ENCODE measurements around the gene NHS. TPM values are rescaled to one million over a fixed set of nuclear protein-coding genes. Genes with fewer than 3 reads are reported as not detected.
"Not testable (repeated sequence)": the region's sequence is repeated elsewhere in the genome, so short reads cannot be mapped to it uniquely, and the experiment has no call there.

NHS gene
- total RNA-seq, 2 donors from 2014 or later: 0.14 to 0.71 TPM

DNA sequence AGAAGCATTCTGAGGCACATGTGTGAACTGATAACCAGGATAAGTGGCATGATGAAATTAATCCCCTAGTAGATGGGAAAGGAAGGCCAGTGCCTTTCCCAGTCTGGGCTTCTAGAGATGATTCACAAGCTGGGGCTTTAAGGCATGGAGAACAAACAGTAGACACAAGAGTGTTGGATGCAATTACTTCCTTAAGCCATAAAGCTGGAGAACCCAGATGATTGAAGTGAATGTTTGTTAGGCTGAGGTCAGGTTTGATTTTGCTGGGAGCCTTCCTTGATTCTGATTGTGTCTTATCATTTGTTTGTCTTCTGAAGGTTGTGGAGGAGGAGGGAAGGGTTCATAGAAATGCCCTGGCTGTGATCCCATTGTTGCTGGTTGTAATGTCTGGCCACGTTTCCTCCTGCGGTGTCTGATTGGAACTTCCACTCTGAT lies 125.2 kb downstream of the NHS start:
- Mint-ChIP-seq H3K9me3 (no peaks in the 10 kb centered on the region), H3K36me3 (no peaks in the 10 kb centered on the region), H3K27ac (no peak overlapping the region), H3K4me1 (ENCODE audit: low read depth in 2 of 2) (no peaks in the 10 kb centered on the region), H3K4me3 (no peak overlapping the region), H3K27me3 (peaks cover 0 to 13% of the 10 kb centered on the region in 2 donors)
- no peak for ATAC-seq
- no peak for DNase-seq (ENCODE audit: low spot score)

DNA sequence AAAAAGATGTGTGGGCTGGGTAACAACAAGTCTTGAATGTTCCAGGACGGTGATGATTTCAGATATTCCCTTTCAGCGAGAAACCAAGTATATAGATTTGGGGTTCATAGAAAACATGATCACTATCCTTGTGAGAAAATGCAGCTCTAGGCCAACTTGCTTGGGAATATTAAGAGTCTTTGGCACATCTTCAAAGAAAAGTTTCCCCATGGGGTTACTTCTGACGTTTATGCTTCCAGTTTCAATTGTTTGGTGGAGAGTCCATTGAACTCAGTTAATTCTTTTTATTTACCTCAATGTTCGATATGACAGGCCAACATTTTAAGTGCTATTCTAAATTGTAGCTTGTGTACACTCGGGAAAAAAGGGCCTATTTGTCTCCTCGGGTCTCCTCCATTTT lies 126.7 kb downstream of the NHS start:
- Mint-ChIP-seq H3K4me1 (ENCODE audit: low read depth in 2 of 2) (no peaks in the 10 kb centered on the region), H3K27me3 (peaks cover 0 to 13% of the 10 kb centered on the region in 2 donors), H3K9me3 (no peaks in the 10 kb centered on the region), H3K27ac (no peak overlapping the region), H3K36me3 (no peaks in the 10 kb centered on the region), H3K4me3 (no peak overlapping the region)
- DNase-seq (ENCODE audit: low spot score): no peak
- ATAC-seq: no peak

DNA sequence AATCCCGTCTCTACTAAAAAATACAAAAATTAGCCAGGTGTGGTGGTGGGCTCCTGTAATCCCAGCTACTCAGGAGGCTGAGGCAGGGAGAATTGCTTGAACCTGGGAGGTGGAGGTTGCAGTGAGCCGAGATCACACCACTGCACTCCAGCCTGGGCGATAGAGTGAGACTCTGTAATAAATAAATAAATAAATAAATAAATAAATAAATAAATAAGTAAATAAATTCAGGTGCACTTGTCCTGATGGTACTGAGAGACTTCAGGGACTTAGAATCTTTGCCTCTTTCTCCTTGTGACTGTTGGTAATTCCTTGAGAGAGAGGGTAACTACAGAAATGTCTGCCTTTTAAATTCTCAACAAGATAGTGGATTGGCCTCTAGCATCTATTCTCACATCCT lies 131.4 kb downstream of the NHS start:
- not testable (repeated sequence) for H3K4me3 Mint-ChIP-seq; H3K36me3 Mint-ChIP-seq; H3K9me3 Mint-ChIP-seq; H3K27ac Mint-ChIP-seq; H3K27me3 Mint-ChIP-seq; DNase-seq (ENCODE audit: low spot score); ATAC-seq; H3K4me1 Mint-ChIP-seq (ENCODE audit: low read depth in 2 of 2)

DNA sequence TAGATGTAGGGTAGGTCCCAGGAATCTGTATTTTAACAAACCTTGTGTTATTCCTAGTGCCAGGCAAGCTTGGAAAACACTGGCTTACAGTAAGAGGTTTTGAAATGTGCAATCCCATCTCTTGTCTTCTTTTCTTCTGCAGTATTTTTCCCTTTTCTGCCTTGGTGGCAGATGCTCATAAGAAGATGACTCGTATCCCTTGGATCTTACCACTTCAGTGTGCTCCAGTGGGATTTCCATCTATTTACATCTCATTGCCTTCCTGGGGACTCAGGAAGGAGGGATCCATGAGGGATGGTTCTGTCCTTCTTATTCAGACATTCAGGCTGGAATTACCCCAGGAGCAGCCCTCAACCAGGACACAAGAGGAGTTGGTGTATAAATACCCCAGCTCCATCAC lies 136.6 kb downstream of the NHS start:
- ATAC-seq (no peak), DNase-seq (ENCODE audit: low spot score) (no peak)
- no peaks in the 10 kb centered on the region for H3K36me3 Mint-ChIP-seq
- H3K27ac Mint-ChIP-seq: no peak overlapping the region
- H3K4me3 Mint-ChIP-seq: no peak overlapping the region
- no peaks in the 10 kb centered on the region for H3K4me1 Mint-ChIP-seq (ENCODE audit: low read depth in 2 of 2)
- H3K27me3 Mint-ChIP-seq: peaks cover 0 to 6% of the 10 kb centered on the region in 2 donors
- peaks cover under 1% of the 10 kb centered on the region for H3K9me3 Mint-ChIP-seq

DNA sequence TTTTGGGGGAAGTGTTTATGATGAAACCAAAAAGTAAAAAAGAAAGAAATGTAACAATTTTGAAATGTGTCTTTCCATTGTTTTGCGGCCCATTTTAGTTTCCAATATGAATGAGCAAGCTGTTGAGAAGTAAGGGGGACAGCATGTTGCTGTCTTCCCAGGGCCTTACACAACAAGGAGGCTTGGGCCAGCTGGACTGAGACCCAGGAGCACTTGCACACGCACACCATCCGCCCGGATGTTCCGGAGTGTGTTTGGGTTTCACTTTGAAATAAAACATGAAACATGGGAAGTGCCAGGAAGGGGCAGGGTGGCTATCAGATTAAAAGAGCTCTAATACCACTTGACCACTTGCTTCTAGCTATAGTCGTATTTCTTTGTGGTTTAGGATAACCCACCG lies 144.4 kb downstream of the NHS start:
- no peaks in the 10 kb centered on the region for H3K36me3 Mint-ChIP-seq
- ATAC-seq (no peak), DNase-seq (ENCODE audit: low spot score) (no peak)
- peaks cover 3% of the 10 kb centered on the region for H3K9me3 Mint-ChIP-seq
- no peaks in the 10 kb centered on the region for H3K4me1 Mint-ChIP-seq (ENCODE audit: low read depth in 2 of 2)
- H3K27ac Mint-ChIP-seq: no peak overlapping the region
- peaks cover 0 to 7% of the 10 kb centered on the region in 2 donors for H3K27me3 Mint-ChIP-seq
- H3K4me3 Mint-ChIP-seq: no peak overlapping the region

DNA sequence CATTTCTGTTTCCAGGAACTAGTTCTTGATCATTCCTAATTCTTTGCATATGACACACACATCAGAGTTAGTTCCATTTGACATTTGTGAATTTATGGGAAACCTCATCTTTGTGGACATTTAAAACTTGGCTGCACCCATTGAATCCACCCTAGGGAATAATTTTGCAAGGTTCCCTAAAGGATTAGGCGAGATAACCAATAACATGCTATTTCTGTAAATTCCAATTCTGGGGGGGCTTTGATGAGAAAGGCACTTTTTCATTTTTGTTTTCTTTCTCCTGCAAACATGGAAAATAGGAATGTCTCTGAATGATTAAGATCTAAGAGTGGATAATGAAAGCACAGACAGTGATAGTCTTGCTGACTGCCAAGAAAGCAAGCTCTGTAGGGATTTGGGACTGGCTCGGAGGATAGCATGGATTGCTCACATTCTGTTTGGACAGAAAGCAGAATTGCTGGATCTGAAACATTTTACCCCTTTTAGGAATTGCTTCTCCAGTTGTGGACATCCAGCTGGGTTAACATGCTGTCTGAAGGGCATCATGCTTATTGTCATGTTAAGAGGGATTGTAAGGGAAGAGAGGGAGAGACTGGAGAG lies 145.1 kb downstream of the NHS start:
- no peaks in the 10 kb centered on the region for H3K36me3 Mint-ChIP-seq
- ATAC-seq: no peak
- no peak for DNase-seq (ENCODE audit: low spot score)
- no peaks in the 10 kb centered on the region for H3K4me1 Mint-ChIP-seq (ENCODE audit: low read depth in 2 of 2)
- H3K9me3 Mint-ChIP-seq: peaks cover 3% of the 10 kb centered on the region
- peaks cover 0 to 7% of the 10 kb centered on the region in 2 donors for H3K27me3 Mint-ChIP-seq
- H3K27ac Mint-ChIP-seq: no peak overlapping the region
- no peak overlapping the region for H3K4me3 Mint-ChIP-seq

DNA sequence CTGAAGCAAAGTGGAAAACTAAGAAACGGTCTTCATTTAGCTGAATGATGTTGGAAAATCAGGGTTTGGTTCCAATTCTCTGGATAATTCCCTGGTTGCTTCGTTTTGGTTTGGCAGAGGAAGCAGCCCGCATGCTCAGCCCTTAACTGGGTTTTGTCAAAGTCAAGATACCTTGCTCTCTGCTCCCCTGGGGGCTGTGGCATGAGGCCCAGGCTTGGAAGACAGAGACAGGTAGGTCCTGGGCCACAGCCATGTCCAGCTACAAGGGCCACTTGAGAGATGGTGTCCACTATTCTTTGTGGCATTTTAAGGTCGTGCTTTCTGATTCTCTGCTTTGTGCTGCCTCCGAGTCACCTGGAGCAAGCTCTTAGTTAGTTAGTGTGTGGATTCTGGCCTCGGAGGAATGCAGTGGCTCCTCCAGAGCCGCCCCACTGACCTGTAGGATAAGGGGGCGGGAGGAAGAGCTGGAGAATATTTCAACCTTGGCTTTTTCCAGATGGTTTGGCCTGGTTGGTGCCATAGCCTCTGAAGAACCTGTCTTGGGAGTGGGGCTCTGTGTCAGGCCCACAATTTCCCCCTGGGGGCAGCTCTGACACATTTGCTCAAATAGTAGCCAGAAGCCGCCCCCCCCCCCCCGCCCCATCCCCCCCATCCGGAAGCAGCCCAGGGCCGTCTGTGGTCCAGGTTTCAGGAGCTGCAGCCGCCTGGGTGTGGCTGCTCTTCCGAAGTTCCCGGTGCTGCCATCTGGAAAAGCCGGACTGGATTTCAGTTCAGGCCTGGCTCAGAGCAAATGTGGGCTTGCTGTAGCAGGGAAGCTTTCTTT lies 147.1 kb downstream of the NHS start:
- Mint-ChIP-seq H3K4me1 (ENCODE audit: low read depth in 2 of 2) (no peaks in the 10 kb centered on the region), H3K27ac (no peak overlapping the region), H3K9me3 (no peaks in the 10 kb centered on the region)

DNA sequence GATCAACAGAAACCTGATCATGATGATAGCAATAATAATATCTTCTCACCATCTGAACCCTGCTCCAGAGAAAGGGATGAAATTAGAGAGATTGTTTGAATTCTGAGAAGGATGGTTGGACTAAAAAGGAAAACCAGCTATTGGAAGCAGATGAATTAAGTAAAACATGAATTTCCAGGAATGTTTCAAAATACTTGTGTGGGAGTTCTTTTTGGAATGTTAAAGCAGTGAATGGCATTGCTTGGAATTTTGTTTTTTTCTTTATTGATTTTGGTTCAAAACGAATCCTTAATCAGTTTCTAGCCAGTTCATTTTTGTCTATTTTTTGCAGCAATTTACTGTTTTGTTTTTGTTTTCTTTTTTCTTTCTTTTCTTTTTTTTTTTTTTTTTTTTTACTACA lies 150.3 kb downstream of the NHS start:
- Mint-ChIP-seq H3K27ac (no peak overlapping the region), H3K36me3 (no peaks in the 10 kb centered on the region), H3K9me3 (no peaks in the 10 kb centered on the region), H3K4me1 (ENCODE audit: low read depth in 2 of 2) (no peaks in the 10 kb centered on the region), H3K4me3 (no peak overlapping the region), H3K27me3 (peaks cover 6 to 7% of the 10 kb centered on the region in 2 donors)
- ATAC-seq (no peak), DNase-seq (ENCODE audit: low spot score) (no peak)

More for the DNA sequence above, 147.1 kb downstream of the NHS start:
- ATAC-seq (no peak), DNase-seq (ENCODE audit: low spot score) (no peak)
- no peak overlapping the region for H3K4me3 Mint-ChIP-seq
- peaks cover 3 to 7% of the 10 kb centered on the region in 2 donors for H3K27me3 Mint-ChIP-seq
- H3K36me3 Mint-ChIP-seq: no peaks in the 10 kb centered on the region

DNA sequence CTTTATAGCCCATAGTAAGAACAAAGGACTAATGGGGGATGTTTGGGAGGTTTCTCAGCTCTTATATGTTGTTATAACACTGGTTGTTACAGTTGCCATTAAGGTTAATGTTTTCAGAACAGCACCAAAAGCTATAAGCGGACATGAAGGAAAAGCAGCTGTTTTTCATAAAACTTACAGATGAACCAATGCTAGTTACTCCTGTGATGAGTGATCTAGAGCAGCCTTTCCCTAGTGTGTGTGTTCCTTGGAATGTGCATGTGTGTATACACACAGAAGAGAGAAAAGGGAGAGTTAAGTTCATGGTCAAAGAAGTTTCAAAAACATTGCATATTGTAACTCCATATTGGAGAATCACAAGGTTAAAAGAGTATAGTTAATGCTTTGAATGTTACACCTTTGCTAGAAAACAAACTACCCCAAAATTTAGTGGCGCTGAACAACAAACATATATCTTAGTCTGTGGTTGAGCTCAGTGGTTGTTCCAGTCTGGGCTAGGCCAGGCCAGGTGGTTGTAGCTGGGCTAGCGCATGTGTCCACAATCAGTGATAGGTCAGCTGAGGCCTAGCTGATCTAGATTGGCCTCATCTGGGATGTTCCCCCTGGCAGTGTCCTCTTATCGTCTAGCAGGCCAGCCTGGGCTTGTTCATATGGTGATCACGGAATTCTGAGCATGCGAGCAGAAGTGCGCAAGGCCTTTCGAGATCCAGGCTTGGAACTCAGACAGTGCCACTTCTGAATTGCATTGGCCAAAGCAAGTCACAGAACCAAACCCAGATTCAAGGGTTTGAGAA lies 151.0 kb downstream of the NHS start:
- H3K9me3 Mint-ChIP-seq: no peaks in the 10 kb centered on the region
- peaks cover 4 to 7% of the 10 kb centered on the region in 2 donors for H3K27me3 Mint-ChIP-seq
- ATAC-seq (no peak), DNase-seq (ENCODE audit: low spot score) (no peak)
- no peak overlapping the region for H3K4me3 Mint-ChIP-seq
- H3K36me3 Mint-ChIP-seq: no peaks in the 10 kb centered on the region
- H3K4me1 Mint-ChIP-seq (ENCODE audit: low read depth in 2 of 2): no peaks in the 10 kb centered on the region
- H3K27ac Mint-ChIP-seq: no peak overlapping the region

DNA sequence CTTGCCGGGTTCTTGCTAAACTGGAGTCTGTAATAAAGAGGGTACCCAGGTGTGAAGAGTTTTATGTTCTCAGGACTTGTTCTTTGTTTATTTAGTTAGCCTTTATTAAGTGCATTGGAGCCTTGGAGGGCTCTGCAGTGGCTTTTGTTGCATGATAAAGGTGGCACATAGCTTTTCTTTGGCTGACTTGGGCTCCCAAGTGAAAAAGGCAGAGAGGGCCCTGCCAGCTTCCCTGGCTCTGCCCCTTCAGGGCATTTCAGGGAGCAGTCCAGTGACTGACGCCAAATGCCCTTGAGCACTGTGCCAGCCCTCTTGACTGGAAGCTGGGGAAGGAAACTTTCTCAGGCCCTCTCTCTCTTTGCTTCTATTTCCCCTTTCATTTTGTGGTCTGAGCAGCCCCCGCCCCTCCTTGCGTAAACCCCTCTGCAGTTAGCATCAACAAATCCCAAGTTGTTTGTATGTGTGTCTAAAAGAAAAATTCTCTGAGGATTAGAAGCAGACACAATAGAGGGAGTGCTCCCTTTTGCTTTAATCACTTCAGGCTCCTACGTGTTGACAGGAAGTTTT lies 152.2 kb downstream of the NHS start:
- no peak for ATAC-seq
- no peaks in the 10 kb centered on the region for H3K9me3 Mint-ChIP-seq
- no peak overlapping the region for H3K4me3 Mint-ChIP-seq
- no peak for DNase-seq (ENCODE audit: low spot score)
- no peak overlapping the region for H3K27ac Mint-ChIP-seq
- H3K36me3 Mint-ChIP-seq: no peaks in the 10 kb centered on the region
- H3K4me1 Mint-ChIP-seq (ENCODE audit: low read depth in 2 of 2): no peaks in the 10 kb centered on the region
- H3K27me3 Mint-ChIP-seq: peaks cover 7 to 8% of the 10 kb centered on the region in 2 donors

DNA sequence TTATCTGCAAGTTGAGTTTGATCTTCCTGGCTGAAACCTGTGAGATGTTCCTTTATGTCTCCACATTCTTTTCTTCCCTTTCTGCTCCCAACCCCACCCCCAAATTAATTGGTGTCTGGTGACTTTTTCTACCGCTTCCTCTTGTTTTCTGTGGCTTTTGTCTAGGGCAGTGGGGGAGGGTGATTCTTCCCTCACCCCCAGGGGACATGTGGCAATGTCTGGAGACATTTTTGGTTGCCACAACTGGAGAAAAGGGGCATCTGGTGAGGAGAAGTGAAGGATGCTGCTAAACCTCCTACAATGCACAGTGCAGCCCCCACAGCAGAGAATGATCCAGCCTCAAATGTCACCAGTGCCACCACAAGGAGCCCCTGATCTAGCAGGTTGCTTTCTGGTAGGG lies 152.9 kb downstream of the NHS start:
- Mint-ChIP-seq H3K27me3 (peaks cover 7 to 8% of the 10 kb centered on the region in 2 donors), H3K4me1 (ENCODE audit: low read depth in 2 of 2) (no peaks in the 10 kb centered on the region), H3K9me3 (no peaks in the 10 kb centered on the region), H3K27ac (no peak overlapping the region), H3K4me3 (no peak overlapping the region), H3K36me3 (no peaks in the 10 kb centered on the region)
- ATAC-seq (no peak), DNase-seq (ENCODE audit: low spot score) (no peak)

DNA sequence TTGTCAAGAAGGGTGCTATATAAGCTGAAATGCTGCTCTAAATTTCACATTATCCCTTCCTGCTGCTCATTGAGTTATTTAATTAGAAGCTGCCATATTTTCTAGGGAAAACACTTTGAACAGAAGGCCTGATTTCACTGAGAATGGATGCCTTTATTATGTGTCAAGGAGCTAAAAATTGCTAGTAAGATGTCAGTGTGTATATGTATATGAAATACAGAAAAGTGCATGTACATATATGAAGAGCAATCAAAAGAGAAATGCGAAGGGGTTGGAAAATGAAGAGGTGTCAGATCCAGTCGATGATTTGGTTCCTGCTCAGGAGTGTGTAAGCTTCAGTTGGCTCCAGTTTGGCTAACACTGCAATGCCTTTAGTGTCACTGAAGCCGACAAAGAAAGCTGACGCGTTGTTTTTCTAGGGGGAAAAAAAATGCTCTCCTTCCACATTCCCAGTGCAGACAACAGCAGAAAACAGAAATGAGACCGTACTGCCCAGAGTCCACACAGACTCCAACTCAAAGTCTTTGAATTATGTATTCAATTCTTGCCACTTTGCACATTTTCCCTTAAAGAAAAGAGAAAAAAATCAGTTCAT lies 154.2 kb downstream of the NHS start:
- H3K27me3 Mint-ChIP-seq: peaks cover 7 to 8% of the 10 kb centered on the region in 2 donors
- no peaks in the 10 kb centered on the region for H3K36me3 Mint-ChIP-seq
- no peak for ATAC-seq

DNA sequence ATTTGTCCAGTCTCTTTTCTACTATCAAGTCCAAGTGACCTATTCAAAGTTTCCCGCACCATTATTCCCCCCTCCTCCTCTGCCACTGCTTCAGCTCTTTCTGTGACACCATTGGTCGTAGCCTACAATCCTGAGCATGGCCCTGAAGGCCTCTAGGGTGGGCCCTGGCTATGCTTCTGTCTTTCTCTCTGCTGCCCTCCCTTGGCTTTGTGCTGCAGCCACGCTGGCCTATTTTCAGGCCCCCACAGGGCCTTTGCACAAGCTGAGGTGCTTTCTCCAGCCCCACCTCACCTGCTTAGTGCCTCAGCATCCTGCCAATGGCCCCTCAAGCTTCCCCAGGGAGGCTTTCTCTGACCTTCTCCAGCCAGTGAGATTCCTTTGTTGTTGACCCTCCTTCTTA lies 156.5 kb downstream of the NHS start:
- no peaks in the 10 kb centered on the region for H3K4me1 Mint-ChIP-seq (ENCODE audit: low read depth in 2 of 2)
- H3K27ac Mint-ChIP-seq: no peak overlapping the region
- H3K27me3 Mint-ChIP-seq: peaks cover 3 to 10% of the 10 kb centered on the region in 2 donors
- H3K9me3 Mint-ChIP-seq: no peaks in the 10 kb centered on the region
- H3K4me3 Mint-ChIP-seq: no peak overlapping the region
- no peaks in the 10 kb centered on the region for H3K36me3 Mint-ChIP-seq
- no peak for ATAC-seq
- no peak for DNase-seq (ENCODE audit: low spot score)

More for the DNA sequence above, 154.2 kb downstream of the NHS start:
- no peak overlapping the region for H3K4me3 Mint-ChIP-seq
- no peak for DNase-seq (ENCODE audit: low spot score)
- no peaks in the 10 kb centered on the region for H3K9me3 Mint-ChIP-seq
- H3K27ac Mint-ChIP-seq: no peak overlapping the region
- no peaks in the 10 kb centered on the region for H3K4me1 Mint-ChIP-seq (ENCODE audit: low read depth in 2 of 2)
